ENCODE results near the gene KIF1B. TPM values are rescaled to one million over a fixed set of nuclear protein-coding genes. Genes with fewer than 3 reads are reported as not detected.
A peak's percentile ranks its signal among the peaks of the same experiment; 100 is the strongest.

KIF1B gene
- total RNA-seq, 6 experiments from 2014 or later: 21.7 to 29.4 (median 23.2) TPM

DNA sequence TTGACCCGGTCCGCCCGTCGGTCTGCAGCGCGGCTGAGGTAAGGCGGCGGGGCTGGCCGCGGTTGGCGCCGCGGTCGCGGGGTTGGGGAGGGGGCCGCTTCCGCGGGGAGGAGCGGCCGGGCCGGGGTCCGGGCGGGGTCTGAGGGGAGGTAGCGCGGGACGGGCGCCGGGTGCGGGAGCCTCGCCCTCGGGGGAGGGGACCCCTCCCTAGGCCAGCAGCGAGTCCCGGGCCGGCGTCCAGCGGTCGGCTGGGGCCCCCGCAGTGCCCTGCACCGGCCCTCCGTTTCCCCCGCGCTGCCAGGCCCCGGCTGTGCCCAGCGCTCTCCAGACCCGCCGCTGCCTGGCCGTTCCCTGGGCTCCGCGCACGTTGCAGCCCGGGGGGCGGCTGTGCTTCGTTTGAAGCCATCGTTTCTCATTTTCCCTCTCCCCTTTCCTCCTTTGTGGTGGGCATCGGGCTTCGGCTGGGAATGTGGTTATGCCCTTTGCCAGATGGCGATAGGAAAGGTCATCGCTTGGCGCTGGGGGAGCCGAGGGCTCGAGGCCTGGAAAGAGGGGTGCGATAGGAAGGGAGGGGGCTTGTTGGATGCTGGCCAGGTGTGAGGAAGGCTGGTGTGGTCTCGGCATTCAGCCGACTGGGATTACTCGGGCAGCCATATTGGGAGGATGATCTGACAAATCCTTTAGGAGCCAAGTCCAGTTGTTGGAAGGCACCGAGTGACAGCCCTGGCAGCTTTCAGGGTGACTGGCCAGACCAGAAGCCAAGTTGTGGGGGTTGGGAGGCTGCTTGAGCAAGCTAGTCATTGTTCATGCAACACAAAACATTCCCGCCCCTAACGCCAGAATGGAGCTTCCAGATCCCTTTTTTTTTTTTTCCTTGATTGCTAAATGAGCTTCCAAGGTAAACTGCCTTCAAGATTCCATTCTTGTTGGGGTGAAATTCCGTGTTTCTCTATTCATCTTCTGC lies 753 bp downstream of the KIF1B start:
- peak; percentile 64 for TF ChIP-seq POLR2A (IDR thresholded peaks at IDR 0.05)
- TF ChIP-seq, protein P1, sequence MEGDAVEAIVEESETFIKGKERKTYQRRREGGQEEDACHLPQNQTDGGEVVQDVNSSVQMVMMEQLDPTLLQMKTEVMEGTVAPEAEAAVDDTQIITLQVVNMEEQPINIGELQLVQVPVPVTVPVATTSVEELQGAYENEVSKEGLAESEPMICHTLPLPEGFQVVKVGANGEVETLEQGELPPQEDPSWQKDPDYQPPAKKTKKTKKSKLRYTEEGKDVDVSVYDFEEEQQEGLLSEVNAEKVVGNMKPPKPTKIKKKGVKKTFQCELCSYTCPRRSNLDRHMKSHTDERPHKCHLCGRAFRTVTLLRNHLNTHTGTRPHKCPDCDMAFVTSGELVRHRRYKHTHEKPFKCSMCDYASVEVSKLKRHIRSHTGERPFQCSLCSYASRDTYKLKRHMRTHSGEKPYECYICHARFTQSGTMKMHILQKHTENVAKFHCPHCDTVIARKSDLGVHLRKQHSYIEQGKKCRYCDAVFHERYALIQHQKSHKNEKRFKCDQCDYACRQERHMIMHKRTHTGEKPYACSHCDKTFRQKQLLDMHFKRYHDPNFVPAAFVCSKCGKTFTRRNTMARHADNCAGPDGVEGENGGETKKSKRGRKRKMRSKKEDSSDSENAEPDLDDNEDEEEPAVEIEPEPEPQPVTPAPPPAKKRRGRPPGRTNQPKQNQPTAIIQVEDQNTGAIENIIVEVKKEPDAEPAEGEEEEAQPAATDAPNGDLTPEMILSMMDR (IDR thresholded peaks at IDR 0.05): no peak
- DNase-seq (peak; percentile 93 to 96 (median 93)), ATAC-seq (peak; percentile 68 to 74 (median 70))
- Histone ChIP-seq H3K36me3 (no peaks in the 10 kb centered on the region), H3K4me3 (peak overlapping the region; percentile 78 to 89 (median 88)), H3K9me3 (no peaks in the 10 kb centered on the region), H3K27me3 (no peaks in the 10 kb centered on the region), H3K4me1 (peaks cover 0 to 25% (median 8%) of the 10 kb centered on the region in 4 donors), H3K27ac (peak overlapping the region; percentile 91 to 96 (median 95))
- 6% methylated on average over 23 of the region's 69 CpGs for WGBS (ENCODE audit: insufficient coverage, low coverage, low lambda C conversion rate, missing lambda C conversion rate)
- intact Hi-C loops (cut with DNase I): no loop called here

DNA sequence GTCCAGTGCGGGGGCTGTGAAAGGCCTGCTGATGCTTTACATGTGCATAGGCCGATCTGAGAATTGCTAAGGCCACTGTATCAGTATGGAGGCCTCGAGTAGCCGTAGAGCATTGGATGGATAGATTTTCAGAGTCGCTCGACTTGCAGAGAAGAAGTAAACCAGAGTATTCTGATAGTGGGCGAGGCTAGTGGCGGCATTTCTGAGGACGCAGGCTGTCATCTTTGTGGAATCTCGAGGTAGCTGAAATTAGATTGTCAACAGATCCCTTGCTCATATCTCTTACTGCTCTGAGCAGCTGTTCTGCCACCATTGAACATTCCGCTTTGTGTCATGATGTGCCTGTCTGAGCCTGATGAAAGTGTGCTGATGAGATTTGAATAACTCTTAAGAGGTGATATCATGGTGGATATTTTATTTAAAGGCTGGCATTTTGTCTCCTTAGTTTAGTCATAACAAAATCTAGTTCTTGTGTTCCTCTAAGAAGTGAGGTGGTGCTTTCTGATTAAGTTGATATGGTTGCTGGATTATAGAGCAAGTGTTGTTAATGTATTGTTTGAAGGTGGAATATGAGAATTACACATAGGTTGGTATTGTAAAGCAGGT lies 1.5 kb downstream of the KIF1B start:
- Histone ChIP-seq H3K9me3 (no peaks in the 10 kb centered on the region), H3K27me3 (no peaks in the 10 kb centered on the region), H3K36me3 (no peaks in the 10 kb centered on the region), H3K27ac (peak overlapping the region; percentile 91 to 96 (median 95)), H3K4me1 (peaks cover 0 to 31% (median 8%) of the 10 kb centered on the region in 4 donors), H3K4me3 (peak overlapping the region; percentile 78 to 89 (median 88))
- WGBS (ENCODE audit: insufficient coverage, low coverage, low lambda C conversion rate, missing lambda C conversion rate): 35% methylated on average over 10 of the region's 11 CpGs
- intact Hi-C loops (cut with DNase I): no loop called here
- DNase-seq (peak in 1 of 3 donors; percentile 45), ATAC-seq (no peak)
- TF ChIP-seq POLR2A (IDR thresholded peaks at IDR 0.05): no peak
- TF ChIP-seq, protein P1 (IDR thresholded peaks at IDR 0.05): no peak

DNA sequence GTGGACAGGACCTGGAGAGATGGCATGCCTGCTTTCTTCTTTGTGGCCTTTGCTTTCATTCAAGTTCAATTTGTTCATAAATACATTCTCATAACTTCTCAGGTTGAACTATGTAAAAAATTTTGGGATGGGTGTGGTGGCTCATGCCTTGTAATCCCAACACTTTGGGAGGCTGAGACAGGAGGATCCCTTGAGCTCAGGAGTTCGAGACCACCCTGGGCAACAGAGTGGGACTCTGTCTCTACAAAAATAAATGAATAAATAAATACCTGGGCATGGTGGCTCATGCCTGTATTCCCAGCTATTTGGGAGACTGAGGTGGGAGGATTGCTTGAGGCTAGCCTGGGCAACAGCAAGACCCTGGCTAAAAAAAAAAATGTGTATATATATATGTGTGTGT lies 2.1 kb downstream of the KIF1B start:
- peak overlapping the region in 1 of 3 donors; percentile 24 for H3K27ac ChIP-seq
- H3K9me3 ChIP-seq: no peaks in the 10 kb centered on the region
- peak in 1 of 3 donors; percentile 17 for DNase-seq
- ATAC-seq: no peak
- intact Hi-C loops (cut with DNase I): no loop called here
- H3K27me3 ChIP-seq: no peaks in the 10 kb centered on the region
- no peak overlapping the region for H3K4me3 ChIP-seq
- TF ChIP-seq, protein P1 (IDR thresholded peaks at IDR 0.05): no peak
- no peak for TF ChIP-seq POLR2A (IDR thresholded peaks at IDR 0.05)
- peaks cover 0 to 31% (median 8%) of the 10 kb centered on the region in 4 donors for H3K4me1 ChIP-seq
- WGBS (ENCODE audit: insufficient coverage, low coverage, low lambda C conversion rate, missing lambda C conversion rate): 100% methylated on average over 1 of the region's 1 CpG
- H3K36me3 ChIP-seq: no peaks in the 10 kb centered on the region

DNA sequence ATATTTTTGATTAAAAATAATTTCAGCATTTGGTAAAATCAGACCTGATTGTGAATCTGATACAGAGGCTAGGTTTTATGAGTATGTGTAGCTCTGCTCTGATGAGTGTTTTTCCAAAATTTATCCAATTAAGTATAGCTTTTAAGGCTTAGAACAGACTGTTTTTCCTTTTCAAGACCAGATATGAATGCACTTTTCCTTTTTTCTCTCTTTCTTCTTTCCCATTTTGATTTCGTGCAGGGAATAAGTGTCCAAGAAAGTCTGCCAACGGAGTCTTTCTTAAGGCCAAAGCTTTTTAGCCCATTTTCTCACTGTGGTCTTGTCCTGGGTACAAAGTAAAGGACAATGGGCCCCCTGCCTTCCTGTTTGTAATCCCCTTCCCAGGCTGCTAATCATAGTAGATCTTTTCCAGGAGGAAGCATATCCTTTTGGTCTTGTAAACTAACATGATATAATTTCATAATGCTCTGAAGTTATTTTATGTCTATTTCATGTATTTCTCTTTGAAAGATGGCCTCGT lies 2.9 kb downstream of the KIF1B start:
- no peaks in the 10 kb centered on the region for H3K9me3 ChIP-seq
- H3K27me3 ChIP-seq: no peaks in the 10 kb centered on the region
- H3K36me3 ChIP-seq: no peaks in the 10 kb centered on the region
- DNase-seq (peak in 1 of 3 donors; percentile 9), ATAC-seq (no peak)
- 62% methylated on average over 3 of the region's 3 CpGs for WGBS (ENCODE audit: insufficient coverage, low coverage, low lambda C conversion rate, missing lambda C conversion rate)
- intact Hi-C loops (cut with DNase I): no loop called here
- no peak overlapping the region for H3K4me3 ChIP-seq
- peaks cover 0 to 35% (median 10%) of the 10 kb centered on the region in 4 donors for H3K4me1 ChIP-seq
- no peak overlapping the region for H3K27ac ChIP-seq
- no peak for TF ChIP-seq POLR2A (IDR thresholded peaks at IDR 0.05)
- TF ChIP-seq, protein P1 (IDR thresholded peaks at IDR 0.05): no peak

All from right lobe of liver (tissue), 6 donors.